ENCODE measurements around the gene CLDN22.

CLDN22 gene

GRCh38 chr4:183321079-183321478 lies 1.0 kb upstream of the CLDN22 start:
- DNase-seq, result peak; percentile 68

GRCh38 chr4:183318656-183319055 lies 1.4 kb downstream of the CLDN22 start:
- no peak for DNase-seq

GRCh38 chr4:183314806-183315205 lies 5.3 kb downstream of the CLDN22 start:
- no peak for DNase-seq

DNA sequence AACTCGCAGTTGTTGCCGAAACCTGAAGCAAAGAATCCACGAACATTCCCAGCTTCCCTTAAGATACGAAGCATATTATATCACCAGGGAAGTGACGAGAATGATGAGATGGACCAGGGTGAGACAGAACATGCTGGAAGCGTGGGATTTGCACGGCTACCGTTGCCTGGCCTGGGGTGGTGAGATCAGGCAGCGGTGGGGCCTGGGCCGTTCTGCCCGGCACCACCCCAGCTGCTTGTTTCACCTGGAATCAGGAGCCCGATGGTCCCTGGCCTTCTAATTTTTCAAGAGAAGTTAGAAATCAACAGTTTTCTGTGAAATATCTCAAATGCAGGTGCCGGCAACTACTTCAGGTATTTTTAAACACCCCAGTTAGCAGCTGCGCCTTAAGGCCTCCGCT lies 5.7 kb downstream of the CLDN22 start:
- DNase-seq, result no peak

DNA sequence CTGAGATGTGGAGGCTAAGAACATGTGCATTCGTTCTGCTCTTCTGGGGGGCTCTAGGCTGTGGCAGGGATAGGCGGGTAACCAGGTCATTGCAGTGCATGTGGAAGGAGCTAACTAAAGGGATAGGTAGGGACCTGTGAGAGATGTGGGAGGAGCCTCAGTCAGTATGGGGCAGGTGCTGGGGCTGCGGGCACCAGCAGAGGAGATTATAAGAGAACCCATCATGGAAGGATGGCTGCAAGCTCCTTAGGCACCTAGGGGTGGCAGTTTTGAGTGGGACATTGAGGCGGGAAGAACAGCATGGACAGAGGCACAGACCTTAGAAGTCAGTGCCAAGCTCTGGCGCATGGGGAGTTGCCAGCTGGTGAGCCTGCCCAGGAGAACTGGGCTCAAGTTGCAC lies 7.2 kb downstream of the CLDN22 start:
- DNase-seq, result no peak

DNA sequence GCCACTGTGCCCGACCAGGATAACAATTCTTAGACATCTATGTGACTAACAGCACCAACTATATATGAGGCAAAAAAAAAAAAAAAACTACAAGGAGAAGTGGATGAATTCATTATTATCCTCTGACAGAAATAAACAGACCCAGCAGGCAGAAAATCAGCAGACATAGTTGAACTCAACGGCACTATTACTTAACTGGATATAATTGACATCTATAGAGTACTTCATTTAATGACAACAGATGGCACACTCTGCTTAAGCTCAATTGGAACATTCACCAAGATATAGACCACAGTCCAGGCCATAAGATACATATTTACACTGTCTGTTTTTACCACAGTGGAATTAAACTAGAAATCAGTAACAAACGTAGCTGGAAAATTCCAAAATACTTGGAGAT lies 13.3 kb downstream of the CLDN22 start:
- DNase-seq, result no peak

DNA sequence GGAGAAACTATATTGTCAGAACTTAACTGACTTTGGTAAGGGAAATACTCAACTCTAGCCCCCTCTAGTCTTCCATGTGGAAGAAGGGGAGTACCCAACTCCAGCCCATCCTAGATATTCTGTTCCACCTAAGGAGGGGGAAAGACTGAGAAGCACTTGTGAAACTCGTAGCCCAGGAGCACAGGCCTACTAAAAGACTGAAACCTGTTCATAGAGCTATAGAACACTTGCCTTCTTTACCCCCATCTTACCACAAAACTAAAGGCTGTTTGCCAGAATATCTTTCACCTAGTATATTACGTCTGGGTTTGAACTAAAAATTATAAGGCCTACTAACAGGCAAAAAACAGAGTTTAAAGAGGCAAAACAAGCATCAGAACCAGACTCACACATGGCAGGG lies 15.5 kb downstream of the CLDN22 start:
- no peak for DNase-seq

- no peak for DNase-seq
These were observed 16.0 kb downstream of the CLDN22 start for GRCh38 chr4:183304067-183304466.

DNA sequence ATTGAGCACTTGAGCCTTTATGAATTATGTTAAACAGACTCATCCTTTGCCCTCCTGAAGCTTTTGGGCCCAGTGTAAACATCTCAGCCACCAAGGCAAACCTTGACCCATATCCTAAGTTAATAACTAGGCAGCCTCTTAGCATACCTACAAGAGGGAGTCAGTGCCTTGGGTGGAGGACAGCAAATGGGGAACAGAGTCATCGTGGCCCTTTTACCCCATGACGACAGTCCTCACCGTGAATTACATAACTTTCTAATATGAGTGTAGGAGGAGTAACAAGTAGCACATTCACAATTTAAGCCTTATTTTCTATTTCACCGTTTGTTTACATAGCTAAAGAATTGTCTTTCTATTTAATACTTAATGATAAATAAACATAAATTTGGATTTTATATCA lies 16.8 kb downstream of the CLDN22 start:
- no peak for DNase-seq

DNA sequence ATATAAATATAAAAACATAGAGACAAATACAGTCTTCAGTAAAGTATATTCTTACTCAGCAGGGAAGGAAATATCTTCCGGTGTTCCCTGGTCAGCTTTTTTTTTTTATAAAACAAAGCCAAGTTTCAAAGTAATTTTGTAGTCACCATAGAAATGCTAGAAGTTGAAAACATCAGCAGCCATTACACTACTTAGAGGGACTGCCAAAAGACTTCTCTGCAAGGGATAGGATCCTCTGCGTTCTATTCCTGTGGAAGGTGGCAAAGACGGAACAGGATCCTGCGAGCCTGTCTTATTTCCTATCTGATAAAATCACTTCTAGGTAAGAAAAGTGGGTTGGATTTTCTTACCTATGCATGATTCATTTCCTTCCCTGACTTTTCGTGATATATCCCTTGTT lies 19.4 kb downstream of the CLDN22 start:
- DNase-seq, result no peak

GRCh38 chr4:183300070-183300469 lies 20.0 kb downstream of the CLDN22 start:
- no peak for DNase-seq

- DNase-seq, result no peak
These were observed 20.6 kb downstream of the CLDN22 start for GRCh38 chr4:183299464-183299863.

GRCh38 chr4:183297675-183298074 lies 22.4 kb downstream of the CLDN22 start:
- DNase-seq, result no peak

DNA sequence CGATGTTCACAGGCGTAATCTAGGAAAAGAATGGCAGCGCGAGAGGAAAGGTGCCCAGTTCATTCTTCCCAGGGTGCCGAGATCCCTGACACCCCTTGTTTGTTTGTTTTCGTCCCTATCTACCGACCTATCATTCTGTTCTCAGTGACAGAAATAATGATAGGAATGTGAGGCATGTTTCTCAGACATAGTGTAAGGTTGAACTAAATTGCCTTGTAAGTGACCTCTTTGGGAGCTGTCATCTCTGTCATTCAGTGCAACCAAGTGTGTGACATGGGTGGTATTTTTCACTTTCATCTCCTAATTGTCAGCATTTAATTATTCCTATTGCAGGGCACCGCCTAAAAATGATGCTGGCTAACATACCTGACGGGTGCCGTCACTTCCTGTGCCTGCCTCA lies 24.4 kb downstream of the CLDN22 start:
- no peak for DNase-seq

DNA sequence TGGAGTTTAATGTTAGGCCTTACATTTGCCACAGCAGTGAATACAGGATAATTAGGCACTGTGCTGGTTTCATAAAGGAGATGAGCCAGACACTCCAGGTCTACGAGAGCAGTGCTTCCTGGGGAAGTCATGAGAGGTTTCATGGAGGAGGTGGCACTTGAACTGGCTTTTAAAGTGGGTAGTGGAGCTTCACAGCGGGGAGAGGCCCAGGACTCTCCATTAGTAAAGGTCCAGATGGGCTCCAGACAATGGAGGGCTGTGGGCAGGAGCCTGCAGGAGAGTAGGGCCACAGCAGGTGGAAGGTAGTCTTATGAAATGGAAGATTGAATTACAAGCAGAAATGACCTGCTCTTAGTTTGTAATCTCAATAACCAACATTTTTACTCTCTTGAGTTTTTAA lies 29.0 kb downstream of the CLDN22 start:
- no peak for DNase-seq

DNA sequence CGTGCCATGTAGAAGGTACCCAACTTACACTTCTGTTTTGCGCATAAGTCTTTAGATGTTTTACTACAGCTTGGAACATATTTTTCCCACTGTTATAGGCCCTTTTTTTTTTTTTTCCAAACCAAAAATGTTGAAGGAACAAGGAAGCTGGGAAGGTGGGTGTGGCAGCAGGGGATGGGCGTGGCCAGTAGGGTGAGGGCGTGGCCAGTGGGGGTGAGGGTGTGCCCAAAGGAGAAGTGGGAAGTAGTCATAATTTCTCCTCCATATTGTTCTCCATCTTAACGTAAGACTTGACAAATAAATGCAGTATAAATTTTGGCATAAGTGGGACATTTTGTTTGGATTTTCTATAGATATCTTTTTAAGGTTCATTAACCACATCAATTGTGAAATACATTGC lies 30.4 kb downstream of the CLDN22 start:
- no peak for DNase-seq

GRCh38 chr4:183288955-183289354 lies 31.1 kb downstream of the CLDN22 start:
- no peak for DNase-seq

DNA sequence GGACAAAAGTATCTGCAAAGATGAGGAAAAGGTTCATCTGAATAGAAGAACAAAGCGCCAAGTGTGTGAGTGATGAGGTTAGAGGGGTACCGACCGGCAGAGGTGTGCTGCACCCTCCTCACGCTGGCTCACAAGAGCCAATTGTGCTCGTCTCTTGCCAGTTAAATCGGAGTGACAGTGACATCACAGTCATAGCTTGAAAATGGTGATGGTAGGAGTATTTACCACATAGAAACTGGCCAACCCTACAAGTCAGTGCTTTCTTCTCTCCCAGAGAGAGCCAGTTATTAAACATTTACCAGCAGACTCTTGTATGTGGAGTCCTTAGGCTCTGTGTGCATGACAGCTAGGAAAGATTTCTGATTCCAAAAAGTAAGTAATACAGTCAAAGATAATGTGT lies 32.4 kb downstream of the CLDN22 start:
- DNase-seq, result no peak

DNA sequence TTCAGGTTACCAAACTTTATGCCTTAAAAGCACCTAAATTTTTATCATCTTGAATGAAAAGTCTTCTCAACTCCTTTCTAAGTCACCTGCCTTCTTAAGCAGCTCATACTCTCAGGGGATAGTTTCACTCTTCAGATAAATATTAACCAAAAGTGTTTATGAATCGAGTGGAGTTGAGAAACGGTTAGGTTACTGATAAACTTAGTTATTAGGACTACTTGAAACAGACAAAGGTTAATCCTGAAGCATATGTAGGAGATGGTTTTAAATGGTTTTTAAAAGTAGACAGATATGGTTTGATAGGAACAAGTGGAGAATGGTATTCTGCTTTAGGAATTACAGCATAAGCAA lies 32.8 kb downstream of the CLDN22 start:
- no peak for DNase-seq

GRCh38 chr4:183286590-183287308 lies 33.3 kb downstream of the CLDN22 start:
- DNase-seq, result no peak

GRCh38 chr4:183285886-183286285 lies 34.2 kb downstream of the CLDN22 start:
- DNase-seq, result no peak

DNA sequence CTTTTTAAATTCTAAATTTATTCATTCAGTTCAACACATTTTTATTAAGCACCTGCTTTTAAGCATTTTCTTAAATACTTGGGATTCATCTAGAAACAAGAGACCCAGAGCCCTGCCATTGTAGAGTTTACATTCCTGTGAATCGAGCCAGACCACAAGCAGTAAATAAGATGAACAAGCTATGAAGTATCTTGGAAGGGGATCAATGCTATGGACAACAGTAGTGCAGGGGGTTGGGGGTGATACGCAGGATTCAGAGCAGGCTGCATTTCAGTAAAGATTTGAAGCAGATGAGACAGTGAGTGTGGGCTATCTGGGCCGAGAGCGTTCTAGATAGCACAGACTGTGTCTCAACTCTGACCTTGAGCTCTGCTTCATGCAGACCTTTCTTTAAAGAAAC lies 35.1 kb downstream of the CLDN22 start:
- DNase-seq, result no peak

DNA sequence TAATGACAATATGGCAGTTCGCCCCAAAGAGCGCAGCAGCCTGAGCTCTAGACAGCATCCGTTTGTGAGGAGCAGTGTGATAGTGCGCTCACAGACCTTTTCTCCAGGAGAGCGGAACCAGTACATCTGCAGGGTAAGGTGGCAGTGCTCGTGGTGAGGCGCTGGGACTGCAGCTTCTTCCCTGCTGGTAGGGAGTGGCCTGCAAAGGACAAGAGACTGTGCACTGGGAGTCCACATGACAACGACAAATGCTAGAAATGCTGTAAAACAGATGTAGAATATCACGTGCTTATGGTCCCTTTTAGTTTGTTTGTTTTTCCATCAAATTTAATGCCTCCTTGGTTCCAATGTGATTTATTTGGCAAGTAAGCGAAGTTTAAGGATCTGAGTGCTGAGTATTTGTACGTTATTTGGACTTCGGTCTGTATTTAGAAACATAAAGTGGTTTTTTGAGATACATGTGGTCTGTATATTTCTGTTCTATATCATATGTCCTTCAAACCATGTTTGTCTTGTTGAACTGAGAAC lies 35.8 kb downstream of the CLDN22 start:
- DNase-seq, result peak; percentile 39

GRCh38 chr4:183276106-183276505 lies 44.0 kb downstream of the CLDN22 start:
- DNase-seq, result no peak

DNA sequence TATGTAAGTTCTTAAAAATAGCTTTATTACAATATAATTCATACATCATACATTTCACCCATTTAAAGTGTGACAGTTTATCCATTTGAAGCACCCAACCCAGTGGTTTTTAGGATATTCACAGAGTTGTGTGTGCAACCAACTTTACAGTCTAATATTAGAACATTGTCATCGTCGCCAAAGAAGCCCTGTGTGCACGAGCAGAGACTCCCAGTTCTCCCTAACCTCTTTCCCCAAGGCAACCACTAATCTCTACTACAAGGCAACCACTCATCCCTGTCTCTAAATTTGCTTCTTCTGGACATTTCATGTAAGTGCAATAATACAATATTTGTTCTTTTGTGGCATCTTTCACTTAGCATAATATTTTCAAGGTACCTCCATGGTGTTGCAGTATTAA lies 47.7 kb downstream of the CLDN22 start:
- no peak for DNase-seq

All from DMS79 treated with DMSO at 0.1 percent for 48 hours (cell line).